Umbilical cord (tissue), 2 donors: ENCODE data around the gene MESP1. TPM values are rescaled to one million over a fixed set of nuclear protein-coding genes. Genes with fewer than 3 reads are reported as not detected.
"Not testable (repeated sequence)": the region's sequence is repeated elsewhere in the genome, so short reads cannot be mapped to it uniquely, and the experiment has no call there.

Source experiments
- DNase-seq: peaks from one replicate; pipeline ENCODE4 v3.0.0-alpha.2; 2015; ENCODE audit warnings: low spot score
- total RNA-seq: library from RNA; depleted of rRNA; stranded (reverse); fragments of >200 nt; gene quantifications from one replicate; pipeline ENCODE4 v1.2.3, GENCODE V29; 2014; ENCODE audit warnings: low replicate concordance; ENCODE audit not compliant: insufficient read depth

The MESP1 gene, protein sequence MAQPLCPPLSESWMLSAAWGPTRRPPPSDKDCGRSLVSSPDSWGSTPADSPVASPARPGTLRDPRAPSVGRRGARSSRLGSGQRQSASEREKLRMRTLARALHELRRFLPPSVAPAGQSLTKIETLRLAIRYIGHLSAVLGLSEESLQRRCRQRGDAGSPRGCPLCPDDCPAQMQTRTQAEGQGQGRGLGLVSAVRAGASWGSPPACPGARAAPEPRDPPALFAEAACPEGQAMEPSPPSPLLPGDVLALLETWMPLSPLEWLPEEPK
- total RNA-seq = 2.9 TPM

DNA sequence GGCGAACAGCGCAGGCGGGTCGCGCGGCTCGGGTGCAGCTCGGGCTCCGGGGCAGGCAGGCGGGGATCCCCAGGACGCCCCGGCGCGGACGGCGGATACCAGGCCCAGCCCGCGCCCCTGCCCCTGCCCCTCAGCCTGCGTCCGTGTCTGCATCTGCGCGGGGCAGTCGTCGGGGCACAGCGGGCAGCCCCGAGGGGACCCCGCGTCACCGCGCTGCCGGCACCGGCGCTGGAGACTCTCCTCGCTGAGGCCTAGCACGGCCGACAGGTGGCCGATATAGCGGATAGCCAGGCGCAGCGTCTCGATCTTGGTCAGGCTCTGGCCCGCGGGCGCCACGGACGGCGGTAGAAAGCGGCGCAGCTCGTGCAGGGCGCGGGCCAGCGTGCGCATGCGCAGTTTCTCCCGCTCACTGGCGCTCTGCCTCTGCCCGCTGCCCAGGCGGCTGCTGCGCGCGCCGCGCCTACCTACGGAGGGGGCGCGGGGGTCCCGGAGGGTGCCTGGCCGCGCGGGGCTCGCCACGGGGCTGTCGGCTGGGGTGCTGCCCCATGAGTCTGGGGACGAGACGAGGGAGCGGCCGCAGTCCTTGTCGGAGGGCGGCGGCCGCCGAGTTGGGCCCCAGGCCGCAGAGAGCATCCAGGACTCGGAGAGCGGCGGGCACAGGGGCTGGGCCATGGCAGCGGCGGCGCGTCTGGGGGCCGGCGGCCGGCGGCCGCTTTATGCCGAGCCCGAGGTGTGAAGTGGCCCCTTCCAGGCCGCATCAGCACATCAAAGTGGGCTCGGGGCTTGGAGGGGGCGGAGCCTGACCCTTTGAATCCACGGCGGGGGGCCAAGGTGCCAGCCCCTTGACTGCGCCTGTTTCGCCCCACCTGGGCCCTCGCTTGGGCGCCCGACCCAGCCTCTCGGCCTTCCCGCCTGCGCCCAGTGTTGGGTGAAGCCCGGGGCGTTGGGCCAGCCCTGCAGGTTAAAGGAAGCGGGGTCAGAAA is at the start of gene MESP1:
TSS of gene MESP1 (minus strand) at position 690 of the 983 bp plus-strand sequence. CDS start at position 672, 18 bp downstream.
- peak; percentile 93 for DNase-seq

DNA sequence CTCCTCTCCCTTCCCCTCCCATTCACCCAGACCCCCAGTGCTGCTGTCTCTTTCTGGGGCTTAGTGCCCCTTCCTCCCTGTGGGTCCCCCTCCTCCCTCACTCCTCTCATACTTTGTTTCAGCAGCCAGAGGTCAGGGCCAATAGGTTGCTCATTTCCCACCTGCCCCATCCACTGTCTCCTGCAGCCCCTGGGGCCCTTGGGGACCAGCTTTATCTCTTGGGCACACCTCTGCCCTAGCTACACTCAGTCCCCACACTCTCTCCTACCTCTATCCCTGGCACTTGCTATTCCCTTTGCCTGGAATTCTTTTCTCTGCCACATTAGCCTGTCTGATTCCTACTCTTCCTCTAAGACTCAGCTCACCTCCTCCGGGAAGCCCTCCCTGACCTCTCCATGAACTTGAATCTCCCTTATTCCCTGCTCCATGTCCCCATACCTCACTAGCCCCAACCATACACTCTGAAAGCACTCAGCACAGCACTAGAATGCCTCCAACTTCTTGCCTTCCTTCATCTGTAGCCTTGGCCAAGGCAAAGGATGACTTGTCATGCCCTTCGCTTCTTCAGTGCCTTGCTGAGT is 49.0 kb upstream of the MESP1 start:
- DNase-seq = no peak

DNA sequence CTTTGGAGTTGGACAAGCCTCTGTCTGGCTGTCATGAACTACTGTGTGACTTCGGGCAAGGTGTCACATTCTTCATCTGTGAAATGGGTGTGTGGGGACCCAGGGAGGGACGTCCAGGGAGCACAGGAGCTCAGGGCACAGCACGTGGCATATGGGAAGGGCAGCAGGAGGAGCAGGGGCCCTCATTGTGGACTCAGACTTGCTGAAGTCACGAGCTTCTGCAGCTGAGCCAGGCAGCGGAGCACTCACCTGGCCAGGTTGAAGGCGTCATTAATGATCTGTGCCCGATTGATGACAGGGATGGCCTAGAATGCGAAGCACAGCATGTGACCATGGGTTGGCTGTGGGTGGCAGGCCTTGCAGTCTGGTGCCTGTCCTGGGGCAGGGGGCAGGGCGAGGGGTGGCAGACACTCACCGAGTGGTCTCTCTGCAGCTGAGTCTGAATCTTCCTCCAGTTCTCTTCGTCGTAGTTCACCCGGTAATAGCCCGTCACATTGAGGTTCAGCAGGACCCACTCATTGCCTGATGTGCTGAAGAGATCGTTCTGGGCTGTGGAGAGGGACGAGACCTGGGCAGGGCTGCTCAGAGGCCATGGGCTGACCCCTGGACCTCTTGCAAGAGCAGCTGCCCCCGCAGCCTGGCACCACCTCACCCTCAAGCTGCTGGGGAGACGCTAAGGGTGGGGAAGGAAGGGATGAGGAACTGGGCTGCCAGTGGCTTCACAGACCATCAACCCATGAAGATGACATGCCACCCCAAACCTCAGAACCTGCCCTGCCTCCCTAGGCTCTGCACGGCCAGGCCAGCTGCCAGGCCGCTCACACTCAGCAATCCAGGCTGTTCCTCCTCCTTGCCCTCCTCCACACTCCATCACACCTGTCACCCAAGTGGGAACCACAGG is 48.2 kb upstream of the MESP1 start:
- no peak for DNase-seq

DNA sequence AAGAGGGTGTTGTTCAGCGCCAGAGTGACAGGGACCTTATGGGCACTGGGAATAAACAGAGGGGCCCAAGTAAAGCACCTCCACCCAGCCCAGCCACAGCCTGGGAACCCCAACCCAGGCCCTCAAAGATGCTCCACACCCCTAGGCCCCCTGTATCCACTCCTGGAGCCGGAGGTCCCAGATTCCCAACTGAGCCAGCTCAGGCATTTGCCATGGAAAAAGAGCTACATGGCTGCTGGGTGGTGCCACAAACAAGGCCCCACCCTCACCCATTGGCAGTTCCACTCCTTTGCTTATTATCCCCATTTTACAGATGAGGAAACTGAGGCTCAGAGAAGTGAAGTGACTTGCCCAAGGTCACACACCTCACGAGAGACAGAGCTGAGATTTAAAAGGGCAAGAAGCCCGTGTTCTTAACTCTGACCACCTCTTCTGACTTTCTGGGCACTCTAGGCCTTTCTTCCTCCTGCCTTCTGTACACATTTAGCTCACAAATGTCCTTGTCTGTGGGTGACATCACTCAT is 46.7 kb upstream of the MESP1 start:
- no peak for DNase-seq

DNA sequence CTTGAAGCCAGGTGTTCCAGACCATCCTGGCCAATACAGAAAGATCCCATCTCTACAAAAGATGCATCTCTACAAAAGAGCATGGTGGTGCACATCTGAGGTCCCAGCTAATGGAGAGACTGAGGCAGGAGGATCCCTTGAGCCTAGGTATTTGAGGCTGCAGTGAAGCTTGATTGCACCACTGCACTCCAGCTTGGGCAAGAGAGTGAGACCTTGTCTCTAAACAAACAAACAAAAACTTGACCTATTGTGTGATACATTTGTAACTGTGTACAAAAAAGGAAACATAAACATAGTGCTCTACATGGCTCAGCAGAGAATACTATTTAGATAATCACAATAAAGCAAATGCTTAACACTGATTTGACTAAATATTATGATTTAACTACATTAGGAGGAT is 44.9 kb upstream of the MESP1 start:
- no peak for DNase-seq

DNA sequence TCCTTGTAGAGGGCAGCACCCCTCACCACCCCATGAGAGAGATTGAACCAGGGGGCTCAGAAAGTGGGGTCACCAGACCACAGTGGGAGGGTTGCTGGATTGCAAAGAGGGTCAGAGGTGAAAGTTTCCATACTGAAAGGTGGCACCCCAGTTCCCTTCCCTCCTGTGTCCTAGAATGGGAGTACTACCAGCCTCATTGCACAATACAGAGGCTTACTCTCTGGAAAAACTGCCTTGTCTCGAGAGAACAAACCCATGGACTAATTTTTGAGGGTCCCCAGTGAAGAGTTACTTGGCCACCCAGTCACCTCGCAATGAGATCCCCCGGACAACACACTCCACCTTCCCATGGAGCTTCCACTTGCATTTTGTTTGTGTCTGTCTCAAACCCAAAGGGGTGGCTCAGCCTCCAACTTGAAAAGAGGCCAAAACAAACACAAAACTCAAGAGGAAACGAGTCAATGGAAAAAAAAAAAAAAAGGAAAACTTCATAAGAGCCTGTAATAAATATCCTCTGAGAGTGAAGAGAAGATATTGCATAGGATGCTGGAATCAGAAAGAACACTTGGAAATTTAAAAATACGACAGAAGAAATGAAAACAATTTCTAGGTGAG is 43.7 kb upstream of the MESP1 start:
- DNase-seq = no peak

DNA sequence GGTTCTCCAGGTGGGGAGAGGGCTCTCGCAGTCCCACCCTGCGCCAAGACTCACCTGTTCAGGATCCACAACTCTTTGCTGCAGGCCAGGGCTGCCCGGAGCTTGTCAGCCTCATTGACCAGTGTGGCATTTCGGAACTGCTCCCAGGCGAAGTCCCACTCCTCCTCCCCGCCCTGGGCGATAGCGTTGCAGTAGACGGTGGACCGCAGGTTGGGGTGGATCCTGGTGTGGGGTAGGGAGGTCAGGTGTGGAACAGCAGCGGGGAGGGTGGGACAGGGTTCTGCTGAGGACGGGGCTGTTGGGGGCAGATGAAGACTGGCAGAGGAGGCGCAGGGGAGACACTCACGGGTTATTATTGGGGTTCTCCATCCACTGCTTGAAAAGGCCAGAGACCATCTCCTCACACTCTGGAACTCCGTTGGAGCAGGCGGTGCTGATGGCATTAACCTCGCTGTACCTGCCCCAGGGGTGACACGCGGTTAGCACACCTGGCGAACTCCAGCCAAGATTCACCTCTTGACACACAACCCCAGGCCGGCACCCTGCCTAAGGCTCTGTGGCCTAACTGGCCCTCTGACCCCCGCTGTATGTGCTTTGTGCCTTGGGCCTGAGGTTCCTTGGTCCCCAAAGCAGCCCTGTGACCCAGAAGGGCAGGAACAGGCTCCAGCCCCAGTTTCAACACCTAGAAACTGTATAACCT is 41.2 kb upstream of the MESP1 start:
- no peak for DNase-seq

DNA sequence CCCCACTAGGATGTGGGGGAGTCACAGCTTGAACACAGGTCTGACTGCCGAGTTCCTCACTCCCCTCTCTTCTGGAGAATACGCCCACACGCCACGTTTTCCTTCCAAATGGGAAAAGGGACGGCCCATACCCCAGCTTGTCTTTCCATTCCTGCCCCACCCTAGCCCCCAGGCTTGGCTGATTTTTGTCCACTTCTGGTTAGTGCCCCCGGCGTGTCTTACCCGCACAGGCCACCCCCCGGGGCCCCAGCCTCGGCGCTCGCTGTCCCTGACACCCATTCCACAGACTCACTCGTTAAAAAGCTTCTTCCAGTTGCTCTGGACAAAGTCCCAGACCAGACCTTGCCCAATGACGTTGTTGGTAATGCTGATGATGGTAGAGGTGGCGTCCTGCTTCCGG is 39.6 kb upstream of the MESP1 start:
- DNase-seq = no peak

DNA sequence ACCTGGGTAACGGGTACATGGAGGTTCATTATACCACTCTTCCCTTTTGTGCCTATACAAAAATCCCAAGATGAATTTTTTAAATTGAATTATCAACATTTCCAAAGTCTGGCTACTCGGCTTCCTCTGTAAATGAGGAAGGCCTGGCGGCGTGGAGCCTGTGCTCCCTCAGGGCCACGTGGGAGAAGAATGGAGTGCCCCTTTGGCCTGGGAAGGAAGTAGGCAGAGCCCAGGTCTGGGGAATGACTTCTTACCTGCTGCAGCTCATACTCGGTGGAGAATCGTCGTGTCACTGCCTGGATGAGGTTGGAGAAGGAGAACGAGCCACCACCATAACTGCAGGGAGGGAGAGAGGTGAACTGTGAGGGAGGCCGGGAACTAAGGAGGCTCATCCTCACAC is 39.2 kb upstream of the MESP1 start:
- DNase-seq = no peak

DNA sequence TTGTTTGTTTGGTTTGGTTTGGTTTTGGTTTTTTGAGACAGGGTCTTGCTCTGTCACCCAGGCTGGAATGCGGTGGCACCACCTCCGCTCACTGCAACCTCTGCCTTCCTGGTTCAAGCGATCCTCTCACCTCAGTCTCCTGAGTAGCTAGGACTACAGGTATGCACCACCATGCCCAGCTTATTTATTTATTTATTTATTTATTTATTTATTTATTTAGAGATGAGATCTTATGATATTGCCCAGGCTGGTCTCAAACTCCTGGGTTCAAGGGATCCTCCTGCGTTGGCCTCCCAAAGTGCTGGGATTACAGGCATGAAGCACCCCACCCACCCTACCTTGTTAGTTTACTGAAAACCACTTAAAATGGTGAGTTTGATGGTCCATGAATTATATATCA is 37.5 kb upstream of the MESP1 start:
- not testable (repeated sequence) for DNase-seq

DNA sequence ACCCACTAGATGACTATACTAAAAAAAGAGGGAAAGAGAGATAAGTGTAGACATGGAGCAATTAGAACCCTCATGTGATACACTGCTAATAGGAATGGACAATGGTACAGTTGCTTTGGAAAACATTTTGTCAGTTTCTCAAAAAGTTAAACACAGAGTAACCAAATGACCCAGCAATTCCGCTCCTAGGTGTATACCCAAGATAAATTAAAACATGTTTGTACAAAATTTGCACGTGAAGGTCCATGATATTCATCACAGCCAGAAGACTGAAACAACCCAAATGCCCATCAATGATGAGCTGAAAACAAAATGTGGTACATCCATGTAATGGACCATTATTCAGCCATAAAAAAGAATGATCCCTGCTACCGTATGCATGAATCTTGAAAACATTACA is 36.9 kb upstream of the MESP1 start:
- DNase-seq = no peak

DNA sequence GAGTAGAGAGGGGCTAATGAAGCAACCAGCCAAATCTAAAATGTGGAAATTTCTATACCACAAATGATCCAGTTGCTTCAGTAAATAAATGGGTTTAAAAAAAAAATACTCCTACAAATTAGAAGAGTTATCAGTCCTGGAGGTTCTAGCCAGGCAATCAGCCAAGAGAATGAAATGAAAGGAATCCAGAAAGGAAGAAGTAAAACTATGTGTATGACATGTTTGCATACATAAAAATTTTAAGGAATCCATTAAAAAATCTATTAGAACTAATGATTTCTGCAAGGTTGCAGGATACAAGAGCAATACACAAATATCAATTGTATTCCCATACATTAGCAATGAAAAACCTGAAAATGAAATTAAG is 34.7 kb upstream of the MESP1 start:
- peak; percentile 49 for DNase-seq

DNA sequence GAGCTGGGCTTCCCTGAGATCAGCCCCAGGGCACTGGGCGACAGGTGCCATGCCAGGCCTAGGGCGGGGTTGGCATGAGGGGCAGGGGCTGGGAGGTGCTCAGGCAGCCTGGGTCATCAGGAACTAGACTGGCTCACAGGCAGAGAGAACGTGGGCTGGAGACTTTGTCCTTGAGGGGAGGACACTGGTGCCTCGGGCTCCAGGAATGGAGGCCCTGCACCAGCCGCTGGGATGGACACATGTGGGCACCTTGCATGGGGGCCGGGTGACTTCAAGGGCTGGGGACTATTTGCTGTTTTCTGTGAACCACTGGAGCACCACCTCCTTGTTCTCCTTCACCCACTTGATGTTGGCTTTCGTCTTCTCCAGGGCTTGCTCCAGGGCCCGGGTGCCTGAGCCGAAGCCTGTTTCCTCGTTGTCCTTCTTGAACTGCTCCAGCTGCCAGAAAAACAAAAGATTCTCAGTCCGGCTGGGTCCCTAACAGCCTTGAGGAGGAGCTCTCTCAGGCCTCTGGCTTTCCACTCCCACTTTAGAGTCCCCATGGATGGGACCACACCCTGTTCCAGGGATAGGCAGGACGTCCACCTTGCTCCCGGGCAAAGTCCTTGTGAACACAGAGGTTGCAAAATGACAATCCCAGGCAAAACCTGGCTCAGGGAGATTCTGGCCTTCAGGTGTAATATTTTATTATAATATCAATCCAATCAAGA is 34.2 kb upstream of the MESP1 start:
- no peak for DNase-seq

DNA sequence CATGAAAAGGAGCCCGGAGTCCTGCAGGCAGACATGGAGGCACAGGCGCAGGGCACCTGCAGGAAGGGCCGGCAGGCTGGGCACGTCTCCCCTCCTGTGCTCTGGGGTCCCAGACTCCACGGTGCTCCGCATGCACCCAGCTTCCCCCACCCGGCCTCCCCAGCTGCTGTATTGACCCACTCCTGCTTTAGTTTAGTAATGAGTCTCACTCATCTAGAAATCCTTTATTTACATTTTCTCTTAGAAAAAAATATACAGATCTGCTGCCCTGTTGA is 33.6 kb upstream of the MESP1 start:
- no peak for DNase-seq

DNA sequence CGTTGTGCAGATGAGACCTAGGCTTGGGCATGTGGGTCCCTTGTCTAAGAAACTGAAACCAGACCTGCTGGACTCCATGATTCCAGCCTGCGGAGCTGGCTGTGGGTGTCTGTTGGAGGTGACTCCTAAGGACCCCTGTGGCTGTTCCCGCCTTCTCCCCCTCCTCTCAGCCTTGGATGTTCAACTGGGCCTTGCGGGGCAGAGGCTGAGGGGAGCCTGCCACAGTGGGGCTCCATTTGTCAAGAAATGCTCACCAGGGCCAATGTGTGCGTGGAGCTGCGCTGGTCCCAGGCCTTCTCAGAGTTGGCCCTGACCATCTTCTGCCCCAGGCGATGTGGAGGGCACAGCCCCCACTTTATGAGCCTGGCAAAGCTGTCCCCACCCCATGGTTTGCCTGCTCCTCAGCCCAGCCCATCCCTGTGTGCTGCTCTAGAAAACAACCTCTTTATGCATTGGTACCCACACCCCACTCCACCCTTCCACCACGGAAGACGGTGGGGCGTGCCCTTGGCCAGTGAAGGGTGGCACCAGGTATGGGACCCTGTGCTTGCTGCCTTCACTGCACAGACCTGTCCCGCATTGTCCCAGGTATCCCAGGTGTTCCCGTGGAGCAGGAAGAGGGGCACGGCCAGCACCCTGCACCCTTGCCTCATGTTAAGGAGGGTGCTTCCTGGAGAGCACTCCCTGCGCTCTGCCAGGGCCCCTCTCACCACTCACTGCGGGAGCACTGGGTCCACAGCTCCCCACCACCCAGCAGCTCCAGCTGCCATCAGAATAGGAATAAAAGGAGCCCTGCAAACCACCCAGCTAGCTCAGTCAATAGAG is 33.0 kb upstream of the MESP1 start:
- no peak for DNase-seq

DNA sequence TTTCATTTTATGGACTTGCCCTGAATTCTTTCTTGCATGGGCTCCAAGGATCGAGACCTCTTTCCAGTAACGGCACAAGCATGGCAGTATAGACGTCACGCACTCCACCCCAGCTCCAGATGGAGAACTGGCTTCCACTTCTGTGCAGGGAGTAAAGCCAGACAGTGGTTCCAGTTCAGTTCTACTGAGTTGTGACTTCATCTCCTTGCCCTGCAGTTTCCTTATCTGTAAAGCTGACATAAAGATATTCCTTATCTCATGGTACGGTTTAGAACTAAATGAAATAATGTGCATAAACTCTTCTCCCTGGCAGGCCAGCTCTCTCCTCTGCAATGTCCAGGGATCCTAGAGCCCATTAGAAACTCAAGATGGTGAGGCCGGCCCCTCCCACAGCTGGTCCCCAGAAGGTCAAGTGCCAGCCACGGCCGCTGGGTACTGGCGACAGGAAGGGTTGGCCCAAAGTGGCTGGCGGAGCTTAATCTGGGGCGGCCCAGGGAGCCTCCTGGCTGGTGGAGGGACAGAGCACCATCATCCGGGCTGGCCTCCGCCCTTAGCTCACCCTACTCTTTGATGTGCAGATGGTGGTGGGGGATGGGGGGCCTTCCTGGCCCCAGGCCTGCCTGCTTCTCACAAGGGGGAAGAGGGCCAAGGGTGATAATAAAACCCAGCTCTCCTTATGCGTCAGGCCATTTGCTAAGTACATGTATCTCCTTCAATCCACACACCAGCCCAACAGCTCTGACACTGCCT is 32.2 kb upstream of the MESP1 start:
- peak; percentile 96 for DNase-seq

DNA sequence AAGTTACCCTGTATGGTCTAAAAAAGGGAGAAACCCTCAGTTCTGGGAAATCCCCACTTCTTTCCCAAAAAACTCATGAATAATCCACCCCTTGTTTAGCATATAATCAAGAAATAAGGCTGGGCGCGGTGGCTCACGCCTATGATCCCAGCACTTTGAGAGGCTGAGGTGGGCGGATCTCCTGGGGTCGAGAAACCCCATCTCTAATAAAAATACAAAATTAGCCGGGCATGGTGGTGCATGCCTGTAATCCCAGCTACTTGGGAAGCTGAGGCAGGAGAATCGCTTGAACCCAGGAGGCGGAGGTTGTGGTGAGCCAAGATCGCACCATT is 31.5 kb upstream of the MESP1 start:
- DNase-seq = not testable (repeated sequence)
